Stimulated activated CD4-positive, alpha-beta T cell treated with anti-CD3 and anti-CD28 coated beads, TNF-alpha, amount 100 ng/mL, for 1 hour (primary cell): ENCODE measurements around the gene SPATA3.
"Not testable (repeated sequence)": the region's sequence is repeated elsewhere in the genome, so short reads cannot be mapped to it uniquely, and the experiment has no call there.

Source experiments
- DNase-seq, 3 donors: peaks; one replicate each; pipeline ENCODE4 v3.0.0-alpha.2; 2020; ENCODE audit warnings: low read depth in 3 of 3, low spot score in 1 of 3

The SPATA3 gene

DNA sequence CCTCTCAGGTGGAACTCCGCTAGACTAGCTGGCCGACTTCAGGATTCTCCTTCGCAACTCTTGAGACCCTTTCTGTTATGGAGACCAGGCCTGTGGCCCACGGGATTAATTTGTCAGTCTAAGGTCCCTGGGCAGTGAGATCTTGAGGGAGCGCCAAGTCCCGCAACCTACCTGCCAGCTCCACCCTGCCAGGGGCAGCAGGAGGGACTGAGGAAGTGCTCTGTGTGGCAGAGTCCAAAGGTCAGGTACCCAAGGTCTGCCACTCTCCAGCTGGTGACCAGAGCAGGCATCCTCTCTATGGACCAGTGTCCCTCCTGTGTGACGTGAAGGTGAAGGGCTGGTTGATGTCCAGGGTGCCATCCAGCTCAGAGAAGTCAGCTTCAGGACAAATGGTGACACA lies 4.3 kb upstream of the SPATA3 start:
- no peak for DNase-seq

DNA sequence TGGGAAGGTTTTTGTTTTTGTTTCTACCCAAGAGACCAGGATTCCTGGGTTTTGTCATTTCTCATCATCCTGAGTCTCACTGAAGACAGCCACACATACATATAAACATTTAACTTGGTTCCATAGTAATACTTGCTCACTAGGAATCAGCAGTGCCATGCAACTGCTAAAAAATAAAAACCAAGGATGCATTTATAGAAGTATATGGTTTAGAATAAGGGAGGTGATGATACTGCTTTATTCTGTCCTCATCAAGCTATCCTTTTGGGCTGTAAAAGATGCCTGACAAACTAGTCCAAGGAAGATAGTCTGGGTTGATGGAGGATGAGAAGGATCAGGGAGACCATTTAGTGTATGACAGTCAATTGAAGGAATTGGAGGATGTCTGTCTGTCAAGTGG lies 740 bp downstream of the SPATA3 start:
- DNase-seq = no peak

DNA sequence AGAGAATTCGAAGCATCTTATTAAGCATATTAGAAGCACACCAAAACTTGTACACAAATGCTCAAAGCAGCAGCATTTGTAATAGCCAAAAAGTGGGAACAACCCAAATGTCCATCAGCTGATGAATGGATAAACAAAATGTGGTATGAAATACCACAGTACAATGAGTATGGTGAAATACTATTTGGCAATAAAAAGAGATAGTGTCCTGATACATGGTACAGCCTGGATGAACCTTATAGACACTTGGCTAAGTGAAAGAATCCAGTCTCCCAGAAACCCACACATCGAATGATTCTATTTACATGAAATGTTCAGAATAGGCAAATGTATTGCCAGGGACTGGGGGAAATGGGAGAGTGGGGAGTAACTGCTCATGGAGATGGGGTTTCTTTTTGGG lies 3.0 kb downstream of the SPATA3 start:
- DNase-seq = no peak

DNA sequence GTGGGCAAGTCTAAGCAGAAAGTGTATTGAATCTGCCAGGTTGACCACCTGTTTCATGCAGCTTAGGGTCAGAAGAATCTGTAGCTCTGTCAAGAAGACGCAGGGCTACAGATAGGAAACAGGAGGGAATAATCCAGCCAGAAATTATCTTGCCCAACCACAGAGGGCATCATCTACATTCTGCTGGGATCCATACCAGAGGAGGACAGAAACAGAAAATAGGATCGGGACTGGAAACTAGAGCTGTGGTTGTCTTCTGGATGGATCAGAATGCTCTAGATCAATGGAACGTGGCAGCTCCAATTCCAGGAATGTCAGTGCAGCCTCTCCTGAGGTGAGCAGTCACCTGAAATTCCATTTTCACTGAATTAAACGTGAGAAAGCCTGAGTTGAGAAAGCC lies 3.6 kb downstream of the SPATA3 start:
- DNase-seq = no peak

DNA sequence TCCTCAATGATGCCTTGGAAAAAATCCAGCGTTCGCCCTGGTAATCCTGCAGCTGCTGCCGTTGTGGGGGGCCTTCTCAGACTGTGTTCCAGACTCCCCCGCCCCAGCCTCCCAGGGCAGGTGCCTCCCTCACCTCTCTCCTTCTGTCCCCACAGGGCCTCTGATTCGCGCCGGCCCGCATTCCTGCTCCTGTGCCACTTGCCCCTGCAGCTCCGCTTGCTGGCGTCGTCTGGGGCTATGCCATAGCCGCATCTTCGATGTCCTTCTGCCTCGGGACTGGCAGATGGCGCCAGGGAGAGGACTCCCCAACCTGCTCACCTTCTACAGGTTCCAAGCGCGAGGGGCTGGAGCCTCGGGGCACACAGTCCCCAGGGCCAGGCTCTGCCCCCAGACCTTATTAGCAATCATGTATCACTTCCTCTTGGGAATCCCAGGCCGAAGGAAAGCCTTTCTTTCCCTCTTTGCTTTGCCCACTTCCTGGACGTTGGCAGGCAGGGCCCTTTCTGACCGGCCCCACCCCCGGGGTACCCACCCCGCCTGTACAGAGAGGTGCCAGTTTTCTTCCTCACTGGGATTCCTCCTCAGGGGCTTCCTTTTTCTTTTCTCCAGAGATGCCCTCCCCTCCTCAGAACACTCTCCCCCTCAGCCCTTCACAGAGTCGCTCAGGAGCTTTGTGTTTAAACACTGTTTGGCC lies 4.4 kb downstream of the SPATA3 start:
- DNase-seq = no peak

DNA sequence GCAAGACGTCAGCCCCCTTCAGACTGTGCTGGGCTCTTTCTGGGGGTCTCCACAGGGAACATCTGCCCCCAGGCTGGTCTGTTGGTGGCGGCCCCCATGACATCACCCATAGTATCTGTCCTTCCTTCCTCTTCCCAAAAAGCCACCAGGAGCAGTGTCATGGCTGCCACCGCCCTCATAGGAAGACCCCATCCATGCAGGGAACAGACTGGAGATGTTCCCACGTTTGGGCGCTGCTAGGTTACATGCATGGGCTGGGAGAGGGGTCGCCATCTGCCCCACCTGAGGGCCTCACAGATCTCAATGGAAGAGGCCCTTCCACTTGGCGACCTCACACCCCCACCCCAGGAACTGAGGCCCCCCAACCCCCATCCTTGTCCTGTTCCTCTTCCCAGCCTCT lies 5.1 kb downstream of the SPATA3 start:
- no peak for DNase-seq

DNA sequence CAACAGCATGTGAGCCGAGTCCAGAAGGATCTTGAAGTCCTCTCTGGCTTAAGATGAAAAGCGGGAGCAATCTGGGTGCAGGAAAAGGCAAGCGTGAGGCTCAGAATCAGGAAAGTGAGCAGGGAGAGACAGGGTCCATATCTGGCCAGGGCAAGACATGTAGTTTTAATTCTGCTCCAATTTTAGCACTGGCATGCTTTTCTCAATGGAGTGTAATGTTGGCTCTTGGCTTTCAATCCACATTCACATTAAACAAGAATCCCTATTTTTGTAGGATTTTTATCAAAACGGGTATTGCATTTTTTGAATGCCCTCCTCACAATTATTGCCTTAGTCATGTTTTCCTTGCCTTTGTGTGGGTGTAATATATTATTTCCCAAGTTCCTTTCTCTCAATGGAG lies 6.0 kb downstream of the SPATA3 start:
- DNase-seq = no peak

DNA sequence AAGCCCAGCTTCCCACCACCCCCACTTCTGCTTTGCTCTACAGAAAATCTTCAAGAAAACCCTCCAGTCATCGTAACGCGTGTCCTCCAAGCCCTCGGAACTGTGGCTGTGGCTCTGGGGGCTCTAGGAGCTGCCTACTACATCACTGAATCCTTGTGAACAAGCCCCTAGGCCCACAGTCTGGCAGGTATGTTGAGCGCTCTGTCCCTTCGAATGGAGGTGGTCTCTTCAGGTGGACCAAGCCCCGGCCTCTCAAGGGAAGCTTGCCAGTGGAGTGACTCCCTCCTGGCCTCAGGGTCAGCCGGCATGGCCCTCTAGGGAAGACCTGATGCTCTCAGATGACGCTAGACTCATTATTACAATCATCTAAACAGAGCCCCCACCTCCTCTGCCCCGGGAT lies 6.7 kb downstream of the SPATA3 start:
- no peak for DNase-seq

DNA sequence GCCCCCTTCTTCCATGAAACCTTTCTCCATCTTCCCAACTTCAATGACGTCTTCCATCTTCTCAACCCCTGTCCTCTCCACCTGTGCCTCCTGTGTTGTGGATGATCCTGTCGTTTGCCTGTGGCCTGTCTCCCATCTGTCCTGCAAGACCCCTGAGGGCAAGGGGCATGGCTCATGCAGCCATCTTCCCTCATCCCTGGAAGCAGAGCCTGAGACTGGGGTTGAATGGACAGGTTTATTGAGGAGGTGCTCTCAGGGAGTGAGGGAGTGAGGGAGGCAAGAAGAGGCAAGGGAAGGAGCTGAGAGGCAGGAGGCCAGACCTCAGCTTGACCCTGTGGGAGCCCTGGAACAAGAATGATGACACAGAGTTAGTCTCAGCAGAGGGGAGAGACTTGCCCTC lies 7.3 kb downstream of the SPATA3 start:
- no peak for DNase-seq

DNA sequence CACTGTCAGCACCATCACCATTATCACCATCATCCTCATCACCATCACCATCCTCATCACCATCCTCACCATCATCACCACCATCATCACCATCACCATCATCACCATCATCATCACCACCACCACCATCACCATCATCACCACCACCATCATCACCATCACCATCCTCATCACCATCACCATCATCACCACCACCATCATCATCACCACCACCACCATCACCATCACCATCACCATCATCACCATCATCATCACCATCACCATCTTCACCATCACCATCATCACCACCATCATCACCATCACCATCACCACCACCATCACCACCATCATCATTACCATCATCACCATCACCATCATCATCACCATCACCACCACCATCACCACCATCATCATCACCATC lies 9.0 kb downstream of the SPATA3 start:
- not testable (repeated sequence) for DNase-seq

DNA sequence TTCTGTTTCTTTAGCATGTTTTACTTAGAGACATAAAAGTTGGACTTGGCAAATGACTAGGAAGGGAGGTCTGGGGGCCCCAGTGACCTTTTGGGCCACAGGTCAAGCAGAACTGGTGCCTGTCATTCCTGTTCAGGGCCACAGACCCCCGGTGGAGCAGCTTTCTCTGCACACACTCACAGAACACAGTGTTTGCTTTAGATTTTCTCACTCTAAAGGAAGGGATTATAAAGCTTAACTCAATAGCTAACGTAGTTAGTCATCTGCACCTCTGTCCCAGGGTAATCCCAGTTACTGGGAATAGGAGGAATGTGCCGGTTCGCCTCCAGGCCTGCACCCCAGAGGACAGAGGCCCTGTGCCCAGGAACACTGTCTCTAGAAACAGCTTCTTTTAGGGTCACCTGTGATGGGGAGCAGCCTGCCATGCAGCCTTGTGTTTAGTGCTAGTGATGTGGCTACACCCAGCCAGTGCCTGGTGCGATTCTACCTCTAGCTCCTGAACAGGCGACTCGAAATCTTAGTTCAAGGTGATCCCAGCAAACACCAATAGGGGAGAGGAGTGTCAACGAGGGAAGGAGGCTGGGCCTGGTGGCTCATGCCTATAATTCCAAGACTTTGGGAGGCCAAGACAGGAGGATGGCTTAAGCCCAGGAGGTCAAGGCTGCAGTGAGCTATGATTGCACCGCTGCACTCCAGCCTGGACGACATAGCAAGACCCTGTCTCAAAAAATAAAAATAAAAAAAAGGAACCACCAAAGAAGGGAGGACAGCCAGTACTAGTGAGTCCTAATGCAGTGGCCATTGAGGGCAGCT lies 11.6 kb downstream of the SPATA3 start:
- no peak for DNase-seq

DNA sequence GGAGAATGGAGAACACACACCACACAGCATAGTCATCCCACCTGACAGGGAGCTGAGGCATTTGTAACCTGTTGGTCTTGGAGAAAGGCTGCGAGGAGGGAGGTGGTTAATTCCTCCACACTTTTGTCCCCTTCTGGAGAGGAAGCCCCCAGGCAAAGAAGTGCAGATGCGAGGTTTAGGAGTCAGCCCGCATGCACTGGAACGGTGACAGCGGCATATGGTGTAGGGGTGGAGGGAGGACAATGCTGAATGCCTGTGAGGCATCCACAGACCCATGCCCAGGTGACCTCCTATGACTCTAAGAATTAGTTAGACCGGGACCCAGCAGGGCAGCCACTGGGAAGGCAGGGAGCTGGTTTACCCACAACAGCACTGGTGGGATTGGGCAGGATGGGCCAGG lies 12.2 kb downstream of the SPATA3 start:
- no peak for DNase-seq

DNA sequence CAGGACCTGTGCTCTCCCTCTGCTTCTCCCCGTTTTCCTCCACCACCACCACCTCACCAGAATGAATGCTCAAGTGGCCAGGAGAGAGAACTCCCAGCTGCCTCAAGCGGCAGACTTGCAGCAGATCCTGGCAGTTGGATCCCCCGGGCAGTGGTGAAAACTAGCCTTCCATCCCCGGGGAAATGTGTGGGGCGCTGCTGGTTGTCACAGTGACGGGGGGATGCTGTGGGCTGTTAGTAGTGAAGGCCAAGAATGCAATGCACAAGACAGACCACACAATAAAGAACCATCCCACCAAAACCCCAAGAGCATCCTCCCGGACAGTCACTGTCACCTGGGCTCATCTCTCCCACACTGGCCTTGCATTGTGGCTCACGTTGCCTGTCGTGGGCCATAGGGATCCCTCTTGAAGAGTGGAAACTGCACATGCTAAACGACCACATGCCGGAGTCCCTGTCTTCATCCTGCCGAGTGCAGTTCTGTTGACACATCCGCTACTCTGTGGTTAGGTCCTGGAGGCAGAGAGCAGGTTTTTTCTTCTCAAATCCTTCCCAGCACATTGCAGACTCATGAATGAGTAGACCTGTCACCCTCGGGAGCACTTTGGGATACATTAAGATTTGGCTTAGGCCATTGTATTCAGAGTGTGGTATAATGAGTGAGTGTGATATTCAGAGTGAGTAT lies 13.5 kb downstream of the SPATA3 start:
- no peak for DNase-seq

DNA sequence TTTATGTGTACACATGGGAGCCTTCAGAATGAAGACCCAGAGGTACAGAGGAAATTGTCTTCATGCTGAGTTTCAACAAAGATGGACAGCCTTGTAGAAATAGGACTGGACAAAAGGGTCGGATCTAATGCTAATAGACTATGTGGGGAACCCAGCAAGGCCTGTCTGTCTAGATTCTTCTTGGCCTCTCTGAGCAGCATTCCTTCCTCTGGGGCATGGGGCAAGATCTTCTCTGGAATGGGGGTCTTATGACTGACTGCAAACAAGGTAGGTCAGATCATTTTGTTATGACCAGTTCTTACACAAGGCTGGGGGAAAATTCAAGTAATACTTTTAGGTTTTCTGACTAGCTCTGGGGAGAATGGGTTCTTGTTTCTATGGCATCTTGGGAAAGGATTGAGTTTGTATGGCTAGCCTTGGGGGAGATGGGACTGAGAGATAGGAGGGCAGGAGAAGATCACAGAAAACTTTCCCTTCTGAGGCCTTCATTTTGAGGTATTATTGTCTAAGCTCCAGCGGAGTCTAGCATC lies 14.3 kb downstream of the SPATA3 start:
- DNase-seq = no peak

DNA sequence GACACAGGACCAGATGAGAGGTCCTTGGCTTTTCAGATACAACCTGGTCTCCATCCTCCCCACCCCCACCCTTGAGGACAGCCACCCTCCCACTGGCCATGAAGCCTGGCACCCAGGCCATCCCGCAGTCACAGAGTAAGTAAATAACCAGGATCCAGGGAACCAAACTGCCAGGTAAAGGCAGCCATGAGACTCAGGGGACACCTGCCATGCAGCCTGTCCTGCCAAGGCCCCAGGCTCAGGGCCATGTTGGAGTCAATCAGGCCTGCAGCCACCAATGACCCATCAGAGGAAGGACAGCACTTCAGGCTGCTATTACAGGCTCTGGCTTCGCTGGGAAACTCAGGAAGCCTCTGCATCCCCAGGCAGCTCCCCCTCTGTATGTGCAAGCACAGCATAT lies 15.6 kb downstream of the SPATA3 start:
- no peak for DNase-seq

DNA sequence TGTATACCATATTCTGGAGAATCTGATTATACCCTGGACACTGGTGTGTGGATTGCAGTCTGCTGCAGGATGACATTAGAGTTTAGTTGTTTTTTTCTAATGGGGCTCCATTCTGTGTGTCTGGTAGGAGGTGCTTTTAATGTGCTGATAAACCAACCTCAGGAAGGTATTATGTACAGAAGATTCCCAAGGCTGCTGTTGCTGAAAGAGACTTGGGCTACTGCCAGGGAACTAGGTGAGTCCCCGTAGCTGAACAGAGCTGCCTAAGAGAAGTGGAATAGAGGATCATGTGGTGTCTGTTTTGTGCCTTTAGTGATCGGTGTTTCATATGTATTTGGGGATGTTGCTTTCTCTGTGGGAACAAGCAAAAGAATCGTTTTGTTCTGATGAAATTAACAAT lies 16.5 kb downstream of the SPATA3 start:
- no peak for DNase-seq

DNA sequence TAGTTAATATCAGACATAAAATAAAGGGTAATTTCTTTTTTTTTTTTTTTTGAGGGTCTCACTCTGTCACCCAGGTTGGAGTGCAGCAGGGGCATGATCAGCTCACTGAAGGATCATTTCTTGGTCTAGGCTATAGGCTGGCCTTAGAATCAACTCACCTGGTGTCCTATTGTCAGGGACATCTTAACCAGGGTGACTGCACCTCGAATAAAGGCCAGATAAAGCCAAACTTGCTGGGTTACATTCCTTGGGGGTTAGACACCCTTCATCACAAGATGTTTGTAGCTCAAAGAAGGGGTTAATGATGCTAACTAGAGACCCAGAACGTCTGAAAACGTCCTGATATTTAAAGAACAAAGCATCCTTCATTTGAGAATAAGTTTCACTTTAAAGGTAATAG lies 17.9 kb downstream of the SPATA3 start:
- DNase-seq = no peak

DNA sequence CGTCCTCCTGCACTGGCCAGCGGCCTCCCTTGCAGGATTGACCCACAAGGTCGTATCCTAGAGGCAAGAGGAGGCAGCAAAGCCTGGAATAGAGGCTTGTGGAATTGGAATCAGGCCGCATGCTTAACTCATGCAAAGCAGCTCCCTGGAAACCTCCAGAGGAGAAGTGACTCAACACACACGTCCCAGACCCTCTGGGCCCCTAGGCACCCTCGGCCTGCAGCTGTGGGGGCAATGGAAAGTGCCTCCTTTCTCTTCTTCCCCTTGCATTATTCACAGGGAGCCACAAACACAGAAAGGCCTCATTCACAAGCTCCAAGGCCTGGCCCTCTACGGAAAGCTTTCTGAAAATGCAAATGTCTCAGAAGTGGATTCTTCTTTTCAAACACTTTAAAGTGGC lies 19.6 kb downstream of the SPATA3 start:
- DNase-seq = no peak

DNA sequence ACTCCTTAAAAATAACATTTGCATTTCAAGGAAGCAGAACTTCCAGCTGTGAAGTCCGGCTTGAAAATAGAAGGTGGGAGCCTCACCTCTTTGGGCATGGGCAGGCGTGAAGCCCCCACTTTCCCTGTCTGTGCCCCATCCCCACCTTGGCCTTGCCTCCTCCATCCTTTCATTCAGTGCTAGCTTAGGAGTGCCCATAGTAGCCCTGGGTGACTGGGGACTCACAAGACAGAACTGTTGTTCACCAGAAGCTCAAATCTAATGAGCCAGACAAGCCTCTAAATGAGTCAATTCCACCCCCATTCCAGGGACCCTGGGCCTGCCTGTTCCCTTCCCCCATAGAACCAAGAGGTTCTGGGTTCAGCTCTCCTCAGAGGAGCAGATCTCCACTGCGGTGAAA lies 20.0 kb downstream of the SPATA3 start:
- no peak for DNase-seq

DNA sequence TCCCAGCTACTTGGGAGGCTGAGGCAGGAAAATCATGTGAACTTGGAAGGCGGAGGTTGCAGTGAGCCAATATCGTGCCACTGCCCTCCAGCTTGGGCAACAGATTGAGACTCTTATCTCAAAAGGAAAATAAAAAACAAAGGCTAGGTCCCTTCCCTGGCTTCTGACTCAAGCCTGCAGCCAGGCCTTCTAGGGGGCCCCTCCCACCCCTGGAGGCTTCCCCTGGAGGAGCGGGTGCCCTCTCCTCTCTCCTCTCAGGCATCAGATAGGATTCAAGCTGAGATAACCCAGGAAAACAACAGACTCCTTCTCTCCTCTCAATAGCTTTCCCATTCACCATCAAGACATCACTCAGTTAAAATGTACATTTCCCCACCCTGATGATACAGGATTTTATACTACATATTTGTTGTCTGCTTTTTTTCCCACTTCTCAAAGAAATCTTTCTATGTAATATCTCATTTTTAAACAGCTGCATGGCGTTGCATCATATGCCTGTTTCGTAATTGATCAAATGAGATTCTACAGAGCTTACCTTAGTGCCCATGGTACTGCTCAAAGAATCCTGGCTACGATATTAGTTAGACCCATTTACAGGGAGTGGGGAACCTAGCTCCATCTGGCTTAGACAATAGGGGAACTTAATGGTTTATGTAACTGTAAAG lies 20.8 kb downstream of the SPATA3 start:
- no peak for DNase-seq

DNA sequence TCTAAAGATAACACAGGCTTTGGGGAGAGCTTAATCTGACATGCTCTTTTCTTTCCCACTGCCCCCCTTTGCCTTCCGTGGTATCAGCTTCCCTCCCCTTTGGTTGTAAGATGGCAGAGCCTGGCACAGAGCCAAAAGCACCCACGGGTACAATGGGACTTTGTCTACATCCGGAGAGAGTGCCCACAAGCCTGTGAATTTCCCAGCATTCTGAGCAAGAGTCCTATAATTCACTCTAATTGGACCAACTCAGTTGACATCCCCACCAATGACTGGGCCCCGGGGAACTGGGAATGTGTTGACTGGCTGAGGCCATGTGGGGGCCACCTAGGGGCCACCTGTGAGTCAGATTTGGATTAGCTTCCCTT lies 21.3 kb downstream of the SPATA3 start:
- DNase-seq = no peak

DNA sequence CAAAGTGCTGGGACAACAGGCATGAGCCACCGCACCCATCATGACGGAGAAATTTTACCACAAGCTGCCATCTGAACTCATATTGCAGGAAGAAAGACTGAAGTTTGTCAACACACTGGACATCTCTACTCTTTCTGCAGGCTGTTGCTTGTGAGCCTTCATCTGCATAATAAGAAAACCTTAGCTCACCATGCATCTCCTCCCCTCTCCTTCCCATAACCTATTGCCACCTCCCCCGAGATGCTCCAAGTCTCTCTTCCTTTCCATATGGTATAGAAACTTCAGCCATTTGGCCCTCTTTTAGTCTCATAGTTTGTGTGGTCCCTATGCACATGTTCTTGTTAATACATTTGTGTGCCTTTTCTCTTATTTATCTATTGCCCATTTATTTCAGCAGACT lies 22.3 kb downstream of the SPATA3 start:
- no peak for DNase-seq
